Neuron (in vitro differentiated cells): ENCODE data around the gene EIF4E3.

Experiments used
- H2AFZ ChIP-seq: one replicate; pipeline ENCODE4 v1.6.1; 2013; ENCODE audit warnings: low read depth, mild to moderate bottlenecking, inconsistent platforms, low read length, moderate library complexity
- H3K27me3 ChIP-seq: one replicate; pipeline ENCODE4 v1.6.1; 2013; ENCODE audit warnings: low read length; ENCODE audit not compliant: insufficient read depth
- H3K36me3 ChIP-seq: one replicate; pipeline ENCODE4 v1.6.1; 2013; ENCODE audit warnings: low read length; ENCODE audit not compliant: insufficient read depth
- H3K4me1 ChIP-seq: one replicate; pipeline ENCODE4 v1.6.1; 2013; ENCODE audit warnings: low read length; ENCODE audit not compliant: insufficient read depth
- H3K4me3 ChIP-seq: 2 replicates; pipeline ENCODE4 v1.5.1; 2013; ENCODE audit warnings: mild to moderate bottlenecking, low read length, moderate library complexity
- H3K9me3 ChIP-seq: one replicate; pipeline ENCODE4 v1.6.1; 2013; ENCODE audit warnings: low read length

Gene EIF4E3

GRCh38 chr3:71647751-71648150 is 77.5 kb downstream of the EIF4E3 start:
- H3K9me3 ChIP-seq = no peaks in the 10 kb centered on the region
- H3K27me3 ChIP-seq = peaks cover 3% of the 10 kb centered on the region
- H3K36me3 ChIP-seq = no peaks in the 10 kb centered on the region
- H3K4me3 ChIP-seq = no peak overlapping the region
- H2AFZ ChIP-seq = no peak overlapping the region
- H3K4me1 ChIP-seq = no peaks in the 10 kb centered on the region

- Histone ChIP-seq H3K9me3 (no peaks in the 10 kb centered on the region), H3K36me3 (no peaks in the 10 kb centered on the region), H3K4me3 (no peak overlapping the region), H2AFZ (no peak overlapping the region), H3K4me1 (no peaks in the 10 kb centered on the region), H3K27me3 (peaks cover 3% of the 10 kb centered on the region)
Observed at GRCh38 chr3:71646971-71647370, 78.2 kb downstream of the EIF4E3 start.

GRCh38 chr3:71645140-71645539 is 80.1 kb downstream of the EIF4E3 start:
- H3K9me3 ChIP-seq = no peaks in the 10 kb centered on the region
- H2AFZ ChIP-seq = no peak overlapping the region
- no peaks in the 10 kb centered on the region for H3K27me3 ChIP-seq
- no peaks in the 10 kb centered on the region for H3K4me1 ChIP-seq
- no peaks in the 10 kb centered on the region for H3K36me3 ChIP-seq
- no peak overlapping the region for H3K4me3 ChIP-seq

DNA sequence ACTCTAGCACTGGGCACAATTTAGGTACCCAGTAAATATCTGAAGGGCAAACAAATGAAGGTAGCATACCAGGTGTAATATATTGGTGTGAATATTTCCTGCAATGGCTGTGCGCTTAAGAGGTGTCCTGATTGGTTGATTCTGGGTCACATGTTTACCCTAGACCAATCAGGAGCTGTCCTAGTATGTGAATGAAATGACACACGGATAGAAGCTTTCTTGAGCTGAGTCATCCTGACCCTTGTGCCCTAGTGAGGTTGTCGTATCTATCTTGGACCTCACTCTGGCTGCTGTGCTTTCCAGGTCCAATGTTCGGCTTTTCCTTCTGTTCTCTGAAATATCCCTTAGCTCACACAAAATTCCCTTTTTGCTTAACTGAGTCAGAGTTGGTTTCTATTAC is 83.5 kb downstream of the EIF4E3 start:
- no peaks in the 10 kb centered on the region for H3K9me3 ChIP-seq
- no peaks in the 10 kb centered on the region for H3K36me3 ChIP-seq
- no peaks in the 10 kb centered on the region for H3K27me3 ChIP-seq
- no peak overlapping the region for H2AFZ ChIP-seq
- no peaks in the 10 kb centered on the region for H3K4me1 ChIP-seq
- no peak overlapping the region for H3K4me3 ChIP-seq

DNA sequence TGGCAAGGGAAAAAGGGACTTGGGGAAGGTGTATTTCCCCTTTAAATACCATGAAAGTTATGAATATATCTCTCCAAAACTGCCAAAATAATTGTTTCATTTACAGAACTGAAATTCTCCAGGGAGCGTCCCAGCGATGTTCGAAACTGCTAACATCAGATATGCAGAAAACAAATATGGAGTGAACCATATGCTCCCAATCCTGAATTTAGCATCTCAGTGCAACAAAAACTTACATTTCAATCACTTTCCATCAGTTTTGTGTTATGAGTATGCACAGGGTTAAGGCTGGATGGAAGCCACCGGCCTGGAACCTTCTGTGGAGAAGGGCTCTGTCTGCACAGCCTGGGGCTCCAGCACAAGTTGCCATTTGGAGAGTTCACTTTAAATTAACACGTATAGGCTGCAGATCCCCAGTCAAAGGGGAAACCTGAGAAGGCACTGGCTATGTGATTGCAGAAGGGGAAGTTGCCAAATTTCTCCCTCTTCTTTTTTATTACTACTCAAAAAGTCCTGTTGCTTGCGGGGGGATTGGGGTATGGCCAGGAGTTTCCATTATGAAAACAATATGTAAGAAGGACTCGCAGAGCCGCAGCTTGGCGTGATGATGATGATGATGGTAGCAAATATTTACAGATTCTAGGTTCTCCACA is 84.7 kb downstream of the EIF4E3 start:
- Histone ChIP-seq H3K36me3 (no peaks in the 10 kb centered on the region), H3K27me3 (no peaks in the 10 kb centered on the region), H2AFZ (no peak overlapping the region), H3K9me3 (no peaks in the 10 kb centered on the region), H3K4me3 (no peak overlapping the region), H3K4me1 (no peaks in the 10 kb centered on the region)

DNA sequence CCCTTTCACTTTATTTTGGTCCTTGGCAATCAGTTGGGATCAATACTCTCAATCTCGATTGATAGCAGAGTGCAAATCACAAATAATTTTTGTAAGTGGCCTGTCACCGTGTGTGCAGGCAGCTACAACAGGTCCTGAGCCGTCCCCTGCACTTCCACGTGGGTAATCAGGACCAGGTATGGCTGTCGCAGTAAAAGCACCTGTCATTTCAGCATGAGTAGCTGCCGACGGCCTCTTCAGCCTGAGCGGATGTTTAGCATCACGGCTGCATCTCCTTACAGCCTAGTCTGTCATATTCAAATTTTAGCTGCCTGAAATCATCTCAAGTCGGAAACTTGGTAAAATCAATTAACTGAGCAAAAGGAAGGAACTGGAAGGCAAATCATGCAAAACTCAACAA is 88.7 kb downstream of the EIF4E3 start:
- Histone ChIP-seq H3K27me3 (no peaks in the 10 kb centered on the region), H3K4me1 (no peaks in the 10 kb centered on the region), H3K4me3 (no peak overlapping the region), H3K36me3 (no peaks in the 10 kb centered on the region), H2AFZ (no peak overlapping the region), H3K9me3 (no peaks in the 10 kb centered on the region)

GRCh38 chr3:71636001-71636400 is 89.2 kb downstream of the EIF4E3 start:
- no peaks in the 10 kb centered on the region for H3K4me1 ChIP-seq
- no peaks in the 10 kb centered on the region for H3K27me3 ChIP-seq
- H3K36me3 ChIP-seq = no peaks in the 10 kb centered on the region
- H3K4me3 ChIP-seq = no peak overlapping the region
- H2AFZ ChIP-seq = no peak overlapping the region
- no peaks in the 10 kb centered on the region for H3K9me3 ChIP-seq

GRCh38 chr3:71634671-71635070 is 90.5 kb downstream of the EIF4E3 start:
- Histone ChIP-seq H3K27me3 (no peaks in the 10 kb centered on the region), H3K4me3 (no peak overlapping the region), H3K9me3 (no peaks in the 10 kb centered on the region), H3K36me3 (no peaks in the 10 kb centered on the region), H2AFZ (no peak overlapping the region), H3K4me1 (no peaks in the 10 kb centered on the region)

DNA sequence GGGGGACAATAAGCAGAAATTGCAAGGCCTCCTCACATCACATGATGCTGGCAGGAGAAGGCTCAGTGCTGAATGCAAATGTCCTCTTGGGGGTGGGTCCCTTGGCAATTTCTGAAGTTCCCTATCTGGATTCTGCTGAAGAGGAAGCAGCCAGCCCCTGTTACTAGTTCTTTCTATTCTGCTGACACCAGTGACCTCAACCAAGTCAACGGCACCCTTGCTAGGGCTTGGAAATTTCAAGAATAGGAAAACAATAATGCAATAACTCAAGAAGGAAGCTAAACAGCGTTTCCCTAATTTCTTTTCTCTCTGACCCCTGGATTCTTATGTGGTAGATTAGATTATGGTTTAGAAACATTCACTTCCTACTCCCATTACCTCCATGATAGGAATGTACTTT is 95.5 kb downstream of the EIF4E3 start:
- H3K36me3 ChIP-seq = no peaks in the 10 kb centered on the region
- H3K9me3 ChIP-seq = no peaks in the 10 kb centered on the region
- no peaks in the 10 kb centered on the region for H3K27me3 ChIP-seq
- H3K4me3 ChIP-seq = no peak overlapping the region
- no peaks in the 10 kb centered on the region for H3K4me1 ChIP-seq
- H2AFZ ChIP-seq = no peak overlapping the region

DNA sequence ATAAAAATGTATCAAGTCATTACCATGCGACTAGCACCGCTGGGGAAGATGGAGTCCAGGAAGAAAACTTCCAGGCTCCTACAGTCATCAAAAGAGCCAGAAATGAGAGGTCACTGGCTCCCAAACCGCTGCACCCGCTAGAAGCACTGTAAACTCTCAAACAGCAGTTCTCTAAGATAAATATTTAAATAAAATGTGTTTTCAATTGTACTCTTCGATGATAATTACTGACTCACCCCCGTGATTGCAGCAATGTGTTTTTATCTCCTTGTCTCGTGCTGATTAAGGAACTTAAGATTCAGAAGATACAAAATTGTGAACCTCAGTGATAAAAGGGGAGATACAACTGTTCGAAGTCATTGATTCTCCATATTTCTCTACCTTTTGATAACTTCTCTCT is 95.9 kb downstream of the EIF4E3 start:
- Histone ChIP-seq H2AFZ (no peak overlapping the region), H3K4me3 (no peak overlapping the region), H3K4me1 (no peaks in the 10 kb centered on the region), H3K9me3 (no peaks in the 10 kb centered on the region), H3K36me3 (no peaks in the 10 kb centered on the region), H3K27me3 (no peaks in the 10 kb centered on the region)

DNA sequence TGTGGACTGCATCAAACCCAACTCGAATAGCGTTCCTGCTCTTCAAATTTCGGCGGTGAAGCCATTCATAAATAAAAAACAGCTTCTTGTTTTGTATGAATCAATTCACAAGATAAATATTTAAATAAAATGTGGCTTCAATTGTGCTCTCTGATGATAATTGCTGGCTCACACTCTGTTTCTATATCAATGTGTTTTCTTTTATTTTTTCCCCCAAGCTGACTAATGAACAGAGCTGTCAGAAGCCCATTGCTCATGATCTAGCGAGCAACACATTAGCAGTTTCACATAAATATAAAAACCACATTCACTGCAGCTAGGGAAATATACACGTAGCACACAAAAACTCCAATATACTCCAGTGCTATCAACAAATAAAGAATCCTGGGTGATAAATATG is 96.7 kb downstream of the EIF4E3 start:
- Histone ChIP-seq H3K4me1 (no peaks in the 10 kb centered on the region), H2AFZ (no peak overlapping the region), H3K4me3 (no peak overlapping the region), H3K27me3 (no peaks in the 10 kb centered on the region), H3K9me3 (no peaks in the 10 kb centered on the region), H3K36me3 (no peaks in the 10 kb centered on the region)

GRCh38 chr3:71625676-71626075 is 99.5 kb downstream of the EIF4E3 start:
- Histone ChIP-seq H3K27me3 (no peaks in the 10 kb centered on the region), H2AFZ (no peak overlapping the region), H3K9me3 (no peaks in the 10 kb centered on the region)

More at GRCh38 chr3:71625676-71626075, 99.5 kb downstream of the EIF4E3 start:
- H3K4me1 ChIP-seq = no peaks in the 10 kb centered on the region
- no peaks in the 10 kb centered on the region for H3K36me3 ChIP-seq
- H3K4me3 ChIP-seq = no peak overlapping the region
